ENCODE results near the gene COPE.

The COPE gene

DNA sequence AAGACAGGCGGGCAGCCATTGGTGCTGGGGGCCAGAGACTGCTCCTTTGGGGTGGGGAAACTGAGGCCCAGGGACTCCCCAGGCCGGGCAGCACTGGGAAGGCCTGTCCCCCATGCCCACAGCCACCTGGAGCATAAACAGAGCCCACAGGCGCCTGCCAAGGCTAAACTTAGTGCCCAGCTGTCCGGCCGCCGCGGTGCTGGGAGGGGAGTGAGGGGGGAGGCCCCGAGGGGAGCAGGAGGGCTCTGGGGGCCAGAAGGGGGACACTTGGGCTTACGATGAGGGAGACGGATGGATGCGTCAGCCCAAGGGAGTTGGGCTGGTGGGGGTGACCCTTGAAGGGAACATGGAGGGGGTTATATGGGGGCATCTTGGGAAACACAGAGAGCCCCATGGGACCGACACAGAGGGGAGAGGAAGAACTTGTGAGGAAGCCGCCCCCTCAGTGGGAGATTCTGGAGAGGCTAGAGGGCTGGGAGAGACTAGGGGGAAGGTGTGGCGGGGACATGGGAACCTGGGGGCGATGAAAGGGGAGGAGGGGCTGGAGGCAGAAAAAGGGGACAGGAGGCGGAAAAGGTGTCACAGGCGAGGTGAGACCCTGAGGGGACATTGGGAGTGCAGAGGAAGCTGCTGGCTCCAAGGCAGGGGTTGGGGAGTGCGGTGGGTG lies 25.5 kb downstream of the COPE start:
- H3K4me3 ChIP-seq (replicated peaks; ENCODE audit: low read depth, low read length), result no peak overlapping the region

DNA sequence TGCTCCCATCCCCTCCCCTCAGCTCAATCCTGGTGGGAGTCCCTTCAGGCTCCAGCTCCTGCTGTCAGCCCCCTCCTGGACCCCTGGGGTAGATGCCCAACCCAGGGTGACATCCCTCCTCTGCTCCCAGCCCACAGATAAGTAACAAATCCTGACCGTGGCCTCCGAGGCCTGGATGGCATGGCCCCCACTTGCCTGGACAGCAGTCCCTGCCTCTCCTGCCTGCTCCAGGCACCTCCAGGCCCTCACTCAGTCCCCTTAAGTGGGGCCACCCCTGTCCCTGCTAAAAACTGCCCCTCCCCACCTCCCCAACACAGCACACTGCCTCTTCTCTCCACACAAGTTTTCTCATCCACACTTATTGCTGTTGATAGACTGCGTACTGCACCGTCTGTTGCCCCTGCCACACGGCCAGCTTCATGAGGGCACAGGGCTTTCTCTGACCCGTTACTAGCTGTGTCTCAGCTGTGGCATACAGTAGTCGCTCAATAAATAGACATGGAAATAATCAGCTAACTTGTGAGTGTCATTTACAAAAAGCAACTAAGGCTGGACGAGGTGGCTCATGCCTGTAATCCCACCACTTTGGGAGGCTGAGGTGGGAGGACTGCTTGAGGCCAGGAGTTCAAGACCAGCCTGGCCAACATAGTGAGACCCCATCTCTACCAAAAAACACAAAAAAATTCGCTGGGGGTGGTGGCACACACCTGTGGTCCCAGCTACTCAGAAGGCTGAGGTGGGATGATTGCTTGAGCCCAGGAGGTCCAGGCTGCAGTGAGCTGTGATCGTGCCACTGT lies 29.0 kb downstream of the COPE start:
- H3K4me3 ChIP-seq (replicated peaks; ENCODE audit: low read depth, low read length), result no peak overlapping the region
- TF ChIP-seq CTCF (IDR thresholded peaks at IDR 0.05; ENCODE audit: low read length, missing control alignments), result no peak
- DNase-seq (ENCODE audit: low read depth), result no peak

More for the DNA sequence above, 25.5 kb downstream of the COPE start:
- no peak for DNase-seq (ENCODE audit: low read depth)
- no peak for TF ChIP-seq CTCF (IDR thresholded peaks at IDR 0.05; ENCODE audit: low read length, missing control alignments)

DNA sequence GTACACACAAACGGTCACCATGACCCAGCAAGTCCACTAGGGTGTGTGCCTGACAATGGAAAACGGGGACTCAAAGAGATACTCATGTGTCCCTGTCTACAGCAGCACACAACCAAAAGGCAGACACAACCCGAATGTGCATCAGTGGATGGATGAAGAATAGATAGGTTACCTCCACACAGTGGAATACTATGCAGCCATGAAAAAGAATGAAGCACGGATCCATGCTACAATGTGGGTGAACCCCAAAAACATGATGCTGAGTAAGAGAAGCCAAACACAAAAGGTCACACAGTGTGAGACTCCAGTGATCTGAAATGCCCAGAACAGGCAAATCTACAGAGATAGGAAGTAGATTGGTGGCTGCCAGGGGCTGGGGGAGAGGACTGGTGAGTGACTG lies 32.2 kb downstream of the COPE start:
- DNase-seq (ENCODE audit: low read depth), result no peak
- no peak for TF ChIP-seq CTCF (IDR thresholded peaks at IDR 0.05; ENCODE audit: low read length, missing control alignments)
- no peak overlapping the region for H3K4me3 ChIP-seq (replicated peaks; ENCODE audit: low read depth, low read length)

- TF ChIP-seq CTCF (IDR thresholded peaks at IDR 0.05; ENCODE audit: low read length, missing control alignments), result no peak
- H3K4me3 ChIP-seq (replicated peaks; ENCODE audit: low read depth, low read length), result no peak overlapping the region
- DNase-seq (ENCODE audit: low read depth), result no peak
These were observed 35.5 kb downstream of the COPE start for GRCh38 chr19:18883526-18884304.

DNA sequence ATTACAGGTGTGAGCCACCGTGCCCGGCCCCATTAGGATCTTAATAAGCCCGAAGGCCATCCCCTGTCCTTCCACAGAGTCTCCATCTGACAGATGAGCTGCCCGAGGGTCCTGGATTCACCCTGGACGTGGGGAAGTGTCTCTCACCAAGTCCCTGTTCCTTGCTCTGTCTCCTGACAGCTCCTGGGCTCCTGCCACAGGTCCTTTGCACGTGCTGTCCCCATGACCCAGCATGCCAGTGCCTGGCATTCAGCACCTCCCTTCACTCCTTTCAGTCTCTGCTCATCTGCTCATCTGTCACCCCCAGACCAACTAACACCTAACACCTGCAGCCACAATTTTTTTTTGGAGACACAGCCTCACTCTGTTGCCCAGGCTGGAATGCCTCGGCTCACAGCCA lies 37.7 kb downstream of the COPE start:
- no peak for TF ChIP-seq CTCF (IDR thresholded peaks at IDR 0.05; ENCODE audit: low read length, missing control alignments)
- DNase-seq (ENCODE audit: low read depth), result no peak

GRCh38 chr19:18879579-18880373 lies 39.4 kb downstream of the COPE start:
- peak; percentile 20 for DNase-seq (ENCODE audit: low read depth)
- no peak overlapping the region for H3K4me3 ChIP-seq (replicated peaks; ENCODE audit: low read depth, low read length)
- TF ChIP-seq CTCF (IDR thresholded peaks at IDR 0.05; ENCODE audit: low read length, missing control alignments), result no peak

More for the DNA sequence above, 37.7 kb downstream of the COPE start:
- H3K4me3 ChIP-seq (replicated peaks; ENCODE audit: low read depth, low read length), result no peak overlapping the region
